ENCODE measurements around the gene SSTR3.

DNA sequence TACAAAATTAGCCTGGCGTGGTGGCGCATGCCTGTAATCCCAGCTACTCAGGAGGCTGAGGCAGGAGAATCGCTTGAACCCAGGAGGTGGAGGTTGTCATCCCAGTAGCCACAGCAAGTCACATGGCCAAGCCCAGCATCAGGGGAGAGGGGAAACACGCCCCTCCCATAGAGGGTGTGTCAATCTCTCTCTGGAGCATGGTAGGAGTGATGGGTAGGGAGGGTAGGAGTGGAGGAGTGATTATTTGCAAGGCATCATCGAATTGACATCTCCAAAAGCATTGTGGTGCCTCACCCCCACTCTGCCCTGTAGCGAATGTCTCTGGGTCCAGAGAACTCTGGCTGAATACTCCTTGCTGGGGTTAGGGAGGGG, 6.1 kb upstream of the SSTR3 start:
- TF ChIP-seq CTCF (IDR thresholded peaks at IDR 0.05) (no peak), POLR2A (IDR thresholded peaks at IDR 0.05) (no peak)
